ENCODE data around the gene SLC27A5. TPM values are rescaled to one million over a fixed set of nuclear protein-coding genes. Genes with fewer than 3 reads are reported as not detected.
A peak's percentile ranks its signal among the peaks of the same experiment; 100 is the strongest.
"Not testable (repeated sequence)": the region's sequence is repeated elsewhere in the genome, so short reads cannot be mapped to it uniquely, and the experiment has no call there.

Gene SLC27A5
- polyA plus RNA-seq, 4 donors = 2.2 to 17.0 (median 6.1) TPM

DNA sequence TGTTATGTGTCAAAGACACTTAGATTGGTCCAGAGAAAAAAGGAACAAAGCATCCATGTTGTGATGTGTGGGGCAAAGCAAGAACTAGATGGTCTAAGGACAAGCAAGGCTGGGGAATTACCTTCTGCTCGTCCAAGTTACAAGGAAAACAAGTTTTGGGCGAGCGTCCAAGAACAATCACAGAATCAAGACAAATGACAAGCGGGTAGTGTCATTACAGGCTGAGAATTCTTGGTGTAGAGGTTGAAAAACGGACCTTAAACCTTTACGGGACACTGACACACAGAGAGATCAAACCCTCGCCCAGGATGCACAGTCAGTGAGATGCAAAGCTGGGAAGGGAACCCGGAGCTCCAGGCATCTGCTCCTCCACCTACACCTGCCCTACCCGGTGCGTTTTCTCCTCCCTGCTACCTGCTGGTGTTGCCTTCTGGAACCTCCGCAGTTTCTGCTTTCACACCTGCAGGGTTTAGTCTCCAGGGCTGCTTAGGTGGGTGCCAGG lies 60.9 kb downstream of the SLC27A5 start:
- H3K4me3 ChIP-seq (ENCODE audit: low read depth in 1 of 3, low read length in 3 of 3) = peak overlapping the region; percentile 64 to 96 (median 76)
- H3K27ac ChIP-seq (ENCODE audit: low read depth in 1 of 3, low read length in 2 of 3) = no peak overlapping the region
- H3K9me3 ChIP-seq (ENCODE audit: control insufficient read depth in 2 of 2, insufficient read depth in 1 of 2, low read depth in 1 of 2, low read length in 1 of 2) = peaks cover 0 to 8% of the 10 kb centered on the region in 2 donors
- DNase-seq (no peak), FAIRE-seq (no peak)
- H3K4me1 ChIP-seq (ENCODE audit: control insufficient read depth in 3 of 3, insufficient read depth in 2 of 3, low read depth in 1 of 3, low read length in 2 of 3) = peaks cover 0 to 2% (median 0%) of the 10 kb centered on the region in 3 donors
- 0 to 6% (median 3%) methylated on average over 11 of the region's 11 CpGs for WGBS, 3 donors
- peaks cover 0 to 7% (median 3%) of the 10 kb centered on the region in 3 donors for H3K27me3 ChIP-seq (ENCODE audit: control insufficient read depth in 3 of 3, insufficient read depth in 3 of 3, low read length in 3 of 3)
- H3K36me3 ChIP-seq (ENCODE audit: control insufficient read depth in 3 of 3, insufficient read depth in 2 of 3, low read depth in 1 of 3, low read length in 3 of 3) = peaks cover 0 to 19% (median 0%) of the 10 kb centered on the region in 3 donors

GRCh38 chr19:58449980-58450379 lies 61.8 kb downstream of the SLC27A5 start:
- not testable (repeated sequence) for H3K27ac ChIP-seq (ENCODE audit: low read depth in 1 of 3, low read length in 2 of 3); H3K4me1 ChIP-seq (ENCODE audit: control insufficient read depth in 3 of 3, insufficient read depth in 2 of 3, low read depth in 1 of 3, low read length in 2 of 3); FAIRE-seq; DNase-seq; H3K27me3 ChIP-seq (ENCODE audit: control insufficient read depth in 3 of 3, insufficient read depth in 3 of 3, low read length in 3 of 3); H3K9me3 ChIP-seq (ENCODE audit: control insufficient read depth in 2 of 2, insufficient read depth in 1 of 2, low read depth in 1 of 2, low read length in 1 of 2); H3K4me3 ChIP-seq (ENCODE audit: low read depth in 1 of 3, low read length in 3 of 3)
- WGBS, 3 donors = 54 to 62% (median 54%) methylated on average over 5 of the region's 5 CpGs
- H3K36me3 ChIP-seq (ENCODE audit: control insufficient read depth in 3 of 3, insufficient read depth in 2 of 3, low read depth in 1 of 3, low read length in 3 of 3) = peaks cover 0 to 14% (median 0%) of the 10 kb centered on the region in 3 donors

- not testable (repeated sequence) for DNase-seq; H3K4me1 ChIP-seq (ENCODE audit: control insufficient read depth in 3 of 3, insufficient read depth in 2 of 3, low read depth in 1 of 3, low read length in 2 of 3); H3K4me3 ChIP-seq (ENCODE audit: low read depth in 1 of 3, low read length in 3 of 3); H3K27me3 ChIP-seq (ENCODE audit: control insufficient read depth in 3 of 3, insufficient read depth in 3 of 3, low read length in 3 of 3); H3K27ac ChIP-seq (ENCODE audit: low read depth in 1 of 3, low read length in 2 of 3); H3K9me3 ChIP-seq (ENCODE audit: control insufficient read depth in 2 of 2, insufficient read depth in 1 of 2, low read depth in 1 of 2, low read length in 1 of 2); FAIRE-seq; H3K36me3 ChIP-seq (ENCODE audit: control insufficient read depth in 3 of 3, insufficient read depth in 2 of 3, low read depth in 1 of 3, low read length in 3 of 3)
- 77 to 88% (median 84%) methylated on average over 3 of the region's 3 CpGs for WGBS, 3 donors
Measured at GRCh38 chr19:58448860-58449259, 62.9 kb downstream of the SLC27A5 start.

Other genes starting within 250 kb of the SLC27A5 start
- 1 to 10 TPM in 3 of 4 donors, under 1 TPM in 1; 0.54 to 4.3 (median 1.5) TPM for gene ZNF8, start 233.0 kb downstream of the SLC27A5 start, polyA plus RNA-seq
- 10 to 100 TPM; 34.8 to 53.9 (median 51.6) TPM for gene ERVK3-1, start 206.6 kb downstream of the SLC27A5 start, polyA plus RNA-seq
- 1 to 10 TPM in 2 of 4 donors, under 1 TPM in 2; 0.67 to 3.2 (median 1.0) TPM for gene ZSCAN22, start 185.0 kb downstream of the SLC27A5 start, polyA plus RNA-seq
- gene A1BG, start 158.5 kb downstream of the SLC27A5 start, polyA plus RNA-seq = 10 to 100 TPM in 1 of 4 donors, 1 to 10 TPM in 1, under 1 TPM in 1, not detected in 1; 0.64 to 45.9 (median 9.3) TPM
- gene ZNF497, start 149.2 kb downstream of the SLC27A5 start, polyA plus RNA-seq = 1 to 10 TPM in 1 of 4 donors, under 1 TPM in 2, not detected in 1; 0.22 to 2.3 (median 0.82) TPM
- gene ZNF837, start 131.0 kb downstream of the SLC27A5 start, polyA plus RNA-seq = 1 to 10 TPM; 2.9 to 5.3 (median 3.8) TPM
- gene RPS5, start 124.7 kb downstream of the SLC27A5 start, polyA plus RNA-seq = 1,000 to 10,000 TPM in 3 of 4 donors, 100 to 1,000 TPM in 1; 863 to 1,751 (median 1,458) TPM
- not detected for gene RNF225, start 116.3 kb downstream of the SLC27A5 start, polyA plus RNA-seq
- gene ZNF584, start 103.3 kb downstream of the SLC27A5 start, polyA plus RNA-seq = 1 to 10 TPM; 1.8 to 7.6 (median 6.0) TPM
- 1 to 10 TPM in 2 of 4 donors, under 1 TPM in 2; 0.22 to 7.9 (median 0.78) TPM for gene ZNF132, start 71.8 kb downstream of the SLC27A5 start, polyA plus RNA-seq
- 1 to 10 TPM; 1.1 to 4.9 (median 2.1) TPM for gene ZNF324B, start 60.4 kb downstream of the SLC27A5 start, polyA plus RNA-seq
- gene ZNF324, start 44.9 kb downstream of the SLC27A5 start, polyA plus RNA-seq = 1 to 10 TPM; 3.2 to 5.8 (median 4.2) TPM
- gene ZNF446, start 35.6 kb downstream of the SLC27A5 start, polyA plus RNA-seq = 10 to 100 TPM in 1 of 4 donors, 1 to 10 TPM in 3; 7.3 to 11.4 (median 8.6) TPM
- gene ZBTB45, start 7.8 kb upstream of the SLC27A5 start, polyA plus RNA-seq = 10 to 100 TPM in 1 of 4 donors, 1 to 10 TPM in 3; 4.7 to 11.4 (median 6.9) TPM
- 100 to 1,000 TPM; 151 to 331 (median 177) TPM for gene TRIM28, start 32.1 kb upstream of the SLC27A5 start, polyA plus RNA-seq
- 100 to 1,000 TPM; 131 to 384 (median 235) TPM for gene CHMP2A, start 43.1 kb upstream of the SLC27A5 start, polyA plus RNA-seq
- 10 to 100 TPM; 42.7 to 53.4 (median 48.9) TPM for gene UBE2M, start 46.6 kb upstream of the SLC27A5 start, polyA plus RNA-seq
- 10 to 100 TPM; 17.5 to 64.0 (median 30.8) TPM for gene MZF1, start 61.3 kb upstream of the SLC27A5 start, polyA plus RNA-seq